DMS79 treated with DMSO at 0.1 percent for 48 hours (cell line): Measurements from ENCODE around the gene GMDS.

Source experiments
- DNase-seq: peaks from one replicate; lab custom pipeline; 2025; lab: John Stamatoyannopoulos, UW

GMDS gene

DNA sequence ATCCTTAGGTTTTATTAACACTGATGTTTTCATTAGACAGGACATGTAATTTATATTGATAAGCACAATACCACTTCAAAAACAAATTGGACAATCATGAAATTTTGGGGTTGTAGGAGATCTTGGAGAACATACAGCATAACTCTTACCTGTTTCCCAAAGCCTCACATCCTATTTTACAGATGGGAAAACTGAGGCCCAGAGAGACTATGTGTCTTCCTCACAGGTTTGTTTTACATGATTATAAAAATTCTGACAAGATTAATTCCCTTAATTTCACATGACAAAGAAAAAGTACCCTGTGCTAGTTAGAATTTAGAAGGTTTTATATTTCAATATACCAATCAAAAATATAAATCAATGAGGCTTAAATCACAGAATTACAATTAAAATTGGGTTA is 145.5 kb downstream of the GMDS start:
- no peak for DNase-seq

DNA sequence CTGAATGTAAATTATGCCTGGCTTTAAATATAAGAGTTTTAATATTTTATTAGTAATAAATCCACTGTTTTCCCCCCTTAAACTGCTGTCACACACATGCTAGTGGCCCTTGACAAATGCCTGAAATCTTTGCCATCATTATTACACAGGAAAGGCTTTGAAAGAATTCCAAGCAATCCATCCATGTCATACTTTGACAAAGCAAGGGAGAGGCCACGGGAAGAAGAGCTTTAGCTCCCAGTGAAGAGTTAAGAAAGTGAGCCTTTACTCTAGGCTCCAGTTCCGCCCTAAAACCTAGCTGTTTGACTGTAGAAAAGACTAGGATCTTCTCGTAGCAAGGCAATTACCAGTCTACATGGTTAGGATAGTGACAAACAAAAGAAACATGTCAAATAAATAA is 147.9 kb downstream of the GMDS start:
- no peak for DNase-seq

DNA sequence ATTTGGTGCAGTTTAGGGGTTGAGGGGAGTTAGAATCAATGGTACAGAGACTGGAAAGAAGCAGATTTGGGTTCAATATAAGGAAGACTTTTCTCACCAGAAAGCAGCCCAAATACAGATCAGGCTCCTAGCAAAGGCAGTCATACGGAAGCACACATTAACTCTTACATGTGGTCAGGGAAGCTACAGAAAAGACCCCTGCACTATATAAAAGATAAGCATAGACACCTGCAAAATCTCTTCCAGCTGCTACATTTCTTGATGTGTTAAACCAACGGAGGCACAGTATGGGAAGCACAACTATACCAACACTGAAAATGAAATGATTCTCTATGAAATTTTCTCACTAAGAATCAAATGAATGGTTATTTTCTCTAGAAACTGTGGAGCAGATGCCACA is 150.8 kb downstream of the GMDS start:
- DNase-seq: no peak

DNA sequence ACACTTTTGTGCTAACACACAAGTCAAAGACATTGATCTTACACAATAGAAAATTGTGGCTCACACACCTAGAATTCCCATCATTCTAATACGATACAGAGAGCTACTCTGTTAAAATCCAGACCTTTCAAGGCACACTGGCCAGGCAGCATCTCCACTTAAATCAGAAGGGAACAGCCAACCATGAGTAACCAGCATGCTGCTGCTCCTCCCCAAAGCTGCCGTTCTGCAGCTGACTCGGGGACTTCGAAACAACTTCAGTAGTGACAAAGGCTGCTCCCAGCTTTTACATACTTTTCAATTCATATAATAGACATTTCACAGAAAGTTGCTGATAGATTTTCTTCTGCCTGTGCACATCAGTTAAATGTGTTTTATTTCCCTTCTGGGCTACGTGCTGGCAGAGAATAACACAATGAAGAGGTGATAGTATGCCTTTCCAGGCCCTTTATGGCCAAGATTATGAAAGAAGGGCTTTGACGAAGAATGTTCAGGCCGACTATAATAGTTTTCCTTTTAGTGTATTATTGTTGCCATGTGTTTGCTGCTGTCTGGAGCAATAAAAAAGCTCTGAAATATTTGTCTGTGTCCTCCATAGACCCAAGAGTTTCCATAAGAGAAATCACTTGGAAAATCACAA is 159.0 kb downstream of the GMDS start:
- DNase-seq: no peak

DNA sequence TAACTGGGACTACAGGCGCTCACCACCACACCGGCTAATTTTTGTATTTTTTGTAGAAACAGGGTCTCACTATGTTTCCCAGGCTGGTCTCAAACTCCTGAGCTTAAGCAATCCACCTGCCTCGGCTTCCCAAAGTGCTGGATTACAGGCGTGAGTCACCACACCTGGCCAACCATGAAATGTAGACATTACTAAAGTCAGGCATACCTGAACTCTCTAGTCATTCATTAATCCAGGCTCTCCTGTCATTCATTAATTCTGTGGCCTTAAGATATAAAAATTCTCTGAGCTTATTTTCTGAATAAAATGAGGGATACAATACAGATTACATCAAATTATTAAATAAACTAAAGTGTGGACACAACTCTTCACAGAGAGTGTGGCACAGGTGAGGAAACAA is 159.7 kb downstream of the GMDS start:
- DNase-seq: no peak

DNA sequence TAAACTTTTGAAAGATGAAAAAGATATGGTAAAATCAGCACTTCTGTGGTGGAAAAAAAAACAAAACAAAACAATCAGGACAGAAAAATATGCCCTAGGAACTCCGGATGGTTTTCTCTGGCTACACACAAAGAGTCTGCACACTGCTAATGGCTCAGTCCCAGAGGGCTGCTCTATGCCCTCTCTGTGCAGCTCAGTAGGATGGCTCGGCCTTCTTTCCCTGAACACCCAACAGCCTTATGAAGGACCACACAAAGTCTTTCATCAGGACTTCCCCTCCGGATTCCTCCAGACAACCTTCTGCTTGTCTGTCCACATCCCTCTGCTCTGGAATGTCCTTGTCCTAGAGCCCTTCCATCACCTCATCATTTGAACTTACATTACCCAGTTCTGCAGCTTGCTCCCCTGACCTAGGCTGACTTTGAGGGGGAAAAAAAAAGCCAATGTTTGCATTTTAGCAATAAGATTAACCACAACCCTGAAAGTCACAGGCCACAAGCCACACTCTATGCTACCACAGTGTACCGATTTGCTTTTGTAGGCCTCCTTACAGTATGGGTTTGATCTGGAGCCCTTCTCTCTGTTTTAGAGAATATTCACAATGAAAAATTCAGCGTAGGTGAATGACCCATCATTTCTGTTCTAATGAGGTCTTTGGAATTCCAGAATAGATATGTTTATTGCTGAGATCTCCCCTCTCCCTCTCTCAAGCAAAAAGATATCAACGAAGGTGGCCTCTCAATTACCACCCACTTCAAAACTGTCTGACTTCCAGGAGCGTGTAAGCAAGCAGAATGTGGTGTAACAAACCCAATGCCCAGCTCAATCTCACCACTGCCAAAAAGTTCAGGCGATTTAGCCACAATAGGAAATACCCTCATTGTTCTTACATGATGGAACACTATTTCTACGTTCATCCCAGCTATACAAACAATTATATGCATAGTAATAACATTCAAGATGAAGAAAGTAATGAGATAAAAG is 164.0 kb downstream of the GMDS start:
- no peak for DNase-seq

DNA sequence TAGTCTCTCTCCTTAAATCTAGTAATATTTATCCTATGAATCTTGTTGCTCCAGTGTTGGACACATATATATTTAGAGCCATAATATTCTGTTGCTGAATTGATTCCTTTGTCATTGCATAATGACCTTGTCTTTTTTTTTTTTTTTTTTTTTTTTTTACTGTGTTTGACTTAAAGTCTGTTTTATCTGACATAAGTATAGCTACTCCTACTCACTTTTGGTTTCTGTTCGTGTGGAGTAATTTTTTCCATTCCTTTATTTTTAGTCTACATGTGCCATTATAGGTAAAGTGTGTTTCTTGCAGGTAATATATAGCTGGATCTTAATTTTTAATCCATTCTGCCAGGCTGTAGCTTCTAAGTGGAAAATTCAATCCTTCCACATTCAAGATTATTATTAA is 166.5 kb downstream of the GMDS start:
- no peak for DNase-seq

DNA sequence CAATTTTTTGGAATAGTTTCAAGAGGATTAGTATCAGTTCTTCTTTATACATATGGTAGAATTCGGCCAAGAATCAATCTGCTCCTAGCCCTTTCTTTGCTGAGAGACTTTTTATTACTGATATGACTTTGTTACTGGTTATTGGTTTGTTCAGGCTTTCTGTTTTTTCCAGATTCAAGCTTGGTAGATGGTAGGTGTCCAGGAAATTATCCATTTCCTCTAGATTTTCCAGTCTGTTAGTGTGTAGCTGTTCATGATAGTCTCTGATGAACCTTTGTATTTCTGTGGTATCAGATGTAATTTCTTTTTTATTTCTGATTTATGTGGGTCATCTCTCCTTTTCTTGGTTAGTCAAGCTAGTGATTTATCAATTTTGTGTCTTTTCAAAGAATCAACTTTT is 167.6 kb downstream of the GMDS start:
- no peak for DNase-seq

DNA sequence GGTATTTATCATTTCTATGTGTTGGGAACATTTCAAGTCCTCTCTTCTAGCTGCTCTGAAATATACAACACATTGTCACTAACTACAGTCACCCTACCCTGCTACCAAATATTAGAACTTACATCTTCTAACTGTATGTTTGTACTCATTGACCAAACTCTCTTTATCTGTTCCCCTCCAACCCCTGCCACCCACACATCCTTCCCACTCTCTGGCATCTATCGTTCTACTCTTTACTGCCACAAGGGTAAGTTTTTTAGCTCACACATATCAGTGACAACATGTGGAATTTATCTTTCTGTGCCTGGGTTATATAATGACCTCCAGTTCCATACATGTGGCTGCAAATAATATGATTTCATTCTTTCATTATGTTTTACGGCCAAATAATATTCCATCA is 171.9 kb downstream of the GMDS start:
- DNase-seq: no peak

DNA sequence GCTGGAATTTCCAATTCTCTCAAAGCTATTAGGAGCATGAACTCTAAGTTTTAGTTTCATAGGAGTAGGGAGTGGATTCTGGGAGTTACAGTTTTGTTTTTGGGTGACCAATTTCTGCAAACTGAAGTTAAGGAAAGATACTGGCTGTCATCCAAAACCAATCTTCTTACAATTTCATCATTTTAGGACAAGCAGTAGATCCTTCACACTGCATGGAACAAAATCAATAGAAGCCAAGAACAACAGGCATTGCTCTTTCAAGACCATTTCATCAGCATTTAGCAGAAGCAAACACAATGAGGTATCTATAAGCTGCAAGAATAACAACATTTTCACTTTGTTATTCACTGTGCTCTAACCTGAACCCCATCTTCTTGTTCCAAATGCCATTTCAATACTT is 173.0 kb downstream of the GMDS start:
- DNase-seq: no peak

DNA sequence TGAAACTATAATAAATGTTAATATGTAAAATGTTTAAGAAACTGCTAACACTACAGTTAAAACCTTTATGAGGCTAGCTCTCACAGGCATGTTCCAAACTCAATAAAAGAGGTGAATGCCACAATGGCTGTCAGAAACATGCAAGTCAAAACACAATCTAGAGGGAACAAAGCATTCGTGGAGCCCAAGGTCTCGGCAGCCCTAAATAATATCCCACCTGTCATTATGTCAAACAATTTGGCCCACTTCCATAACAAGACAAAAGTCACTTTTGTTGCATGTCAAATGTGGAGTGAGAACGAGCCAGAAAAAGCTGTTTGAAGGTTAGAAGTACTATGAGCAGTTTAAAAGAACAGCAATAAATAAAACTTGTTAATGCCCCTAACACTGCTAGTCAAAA is 181.9 kb downstream of the GMDS start:
- no peak for DNase-seq

DNA sequence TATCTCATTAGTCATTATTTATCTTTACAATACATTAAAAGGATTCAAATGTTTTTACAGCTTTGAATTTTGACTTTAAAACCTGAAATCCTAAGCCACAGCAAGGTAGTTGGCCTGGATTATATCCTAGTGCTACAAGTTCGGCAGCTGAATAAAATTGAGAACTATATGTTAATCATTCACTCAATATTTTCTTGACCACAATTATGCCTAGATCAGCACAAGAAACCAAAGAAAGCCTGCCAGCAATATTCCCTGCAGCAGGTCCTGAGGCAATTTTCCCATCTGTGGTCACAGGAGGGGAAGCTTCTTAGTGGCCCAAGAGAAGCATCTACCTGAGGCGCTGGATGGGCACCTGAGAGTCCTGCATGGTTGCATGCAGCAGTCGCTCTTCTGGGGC is 183.5 kb downstream of the GMDS start:
- no peak for DNase-seq

DNA sequence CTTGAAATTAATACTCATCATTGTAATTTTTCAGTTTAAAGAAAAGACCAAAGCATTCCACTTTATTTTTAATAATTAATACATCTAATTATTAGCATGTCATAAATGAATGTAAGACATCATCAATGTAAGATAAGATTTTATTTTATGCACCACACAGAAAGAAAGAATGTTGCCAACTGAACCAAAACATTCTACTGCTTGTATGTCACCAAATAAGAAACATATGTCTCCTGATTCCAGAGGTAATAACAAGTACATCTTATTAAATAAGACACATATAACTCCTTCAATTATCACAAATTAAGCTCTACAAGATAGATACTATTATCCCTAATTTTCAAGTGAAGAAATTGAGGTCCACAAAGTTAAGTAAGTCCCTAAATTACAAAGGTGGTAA is 189.5 kb downstream of the GMDS start:
- DNase-seq: no peak

DNA sequence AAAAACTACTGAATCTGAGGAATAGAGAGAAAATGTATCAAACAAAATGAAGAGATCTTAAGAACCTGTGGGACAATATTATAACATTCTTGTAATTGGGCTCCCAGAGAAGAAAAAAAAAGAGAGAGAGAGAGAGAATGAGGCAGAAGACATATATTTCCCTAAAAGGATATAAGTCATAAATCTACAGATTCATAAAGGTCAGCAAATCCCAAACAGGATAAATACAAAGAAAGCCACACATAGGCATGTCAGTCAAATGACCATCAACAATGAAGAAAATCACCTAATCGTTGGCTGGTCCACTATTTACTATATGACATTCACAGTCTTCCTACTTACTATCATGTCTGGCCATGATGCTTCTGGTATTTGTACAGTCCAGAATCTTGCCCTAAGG is 190.3 kb downstream of the GMDS start:
- DNase-seq: no peak

DNA sequence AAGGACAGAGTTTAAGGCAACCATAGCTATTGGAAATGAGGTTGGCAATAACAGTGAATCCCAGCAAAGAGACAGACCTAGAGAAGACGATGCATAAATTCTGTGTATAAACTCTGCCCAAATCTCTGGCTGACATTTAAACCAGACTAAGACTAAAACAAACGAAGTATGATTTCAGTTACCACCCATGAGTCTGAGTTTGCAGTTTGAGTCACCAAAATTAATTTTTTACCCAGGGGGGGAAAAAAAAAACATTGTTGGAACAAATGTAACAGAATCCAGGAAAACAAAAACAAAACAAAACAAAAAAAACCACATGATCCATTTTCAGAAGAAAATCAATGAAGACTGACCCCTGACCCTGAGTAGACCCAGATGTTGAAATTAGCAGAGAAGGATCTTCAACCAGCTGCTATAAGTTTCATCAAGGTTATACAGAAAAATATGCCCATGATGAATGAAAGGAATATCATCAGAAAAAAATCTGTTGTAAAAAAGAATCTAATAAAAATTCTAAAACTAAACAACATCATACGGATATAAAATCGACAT is 190.8 kb downstream of the GMDS start:
- DNase-seq: no peak

DNA sequence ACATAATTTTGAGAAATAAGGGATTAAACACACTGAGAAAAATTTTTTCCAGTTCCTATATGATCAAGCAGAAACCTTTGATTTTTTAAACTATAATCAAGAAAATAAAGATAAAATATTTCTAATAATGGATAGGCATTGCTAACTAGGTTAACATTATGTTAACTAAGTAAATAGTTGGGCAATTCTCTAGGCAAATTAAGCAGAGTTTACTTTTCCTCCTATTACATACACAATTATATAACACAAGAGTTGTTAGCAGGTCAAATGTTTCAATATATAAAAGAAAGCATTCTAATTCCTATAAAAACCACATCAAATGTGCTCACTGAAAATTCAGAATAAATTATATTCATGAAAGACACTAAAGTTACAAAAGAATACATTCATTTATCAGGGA is 191.7 kb downstream of the GMDS start:
- DNase-seq: no peak

DNA sequence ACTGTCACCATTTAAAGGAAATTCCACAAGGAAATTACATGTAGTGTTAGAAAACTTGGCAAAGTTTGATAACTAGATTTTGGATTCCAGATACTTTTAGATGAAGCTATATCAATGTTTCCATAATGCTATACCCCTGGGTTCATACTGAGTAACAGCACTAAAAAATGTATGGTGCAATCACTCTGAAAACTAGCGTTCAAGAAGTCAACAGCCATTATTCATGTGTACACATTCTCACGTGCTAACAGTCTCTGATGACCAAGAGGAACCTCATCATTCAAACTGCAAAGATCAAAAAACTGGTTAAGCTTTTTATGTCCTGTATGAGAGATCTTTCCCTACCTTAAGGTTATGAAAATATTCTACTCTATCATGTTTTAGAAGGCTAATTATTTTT is 197.6 kb downstream of the GMDS start:
- DNase-seq: no peak

DNA sequence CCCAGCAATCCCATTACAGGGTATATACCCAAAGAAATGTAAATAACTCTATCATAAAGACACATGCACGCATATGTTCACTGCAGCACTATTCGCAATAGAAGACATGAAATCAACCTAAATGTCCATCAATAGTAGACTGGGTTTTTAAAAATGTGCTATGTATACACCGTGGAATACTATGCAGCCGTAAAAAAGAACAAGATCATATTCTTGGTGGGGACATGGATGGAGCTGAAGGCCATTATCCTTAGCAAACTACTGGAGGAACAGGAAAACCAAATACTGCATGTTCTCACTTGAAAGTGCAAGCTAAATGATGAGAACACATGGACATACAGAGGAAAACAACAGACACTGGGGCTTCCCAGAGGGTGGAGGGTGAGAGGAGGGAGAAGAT is 201.2 kb downstream of the GMDS start:
- DNase-seq: no peak

DNA sequence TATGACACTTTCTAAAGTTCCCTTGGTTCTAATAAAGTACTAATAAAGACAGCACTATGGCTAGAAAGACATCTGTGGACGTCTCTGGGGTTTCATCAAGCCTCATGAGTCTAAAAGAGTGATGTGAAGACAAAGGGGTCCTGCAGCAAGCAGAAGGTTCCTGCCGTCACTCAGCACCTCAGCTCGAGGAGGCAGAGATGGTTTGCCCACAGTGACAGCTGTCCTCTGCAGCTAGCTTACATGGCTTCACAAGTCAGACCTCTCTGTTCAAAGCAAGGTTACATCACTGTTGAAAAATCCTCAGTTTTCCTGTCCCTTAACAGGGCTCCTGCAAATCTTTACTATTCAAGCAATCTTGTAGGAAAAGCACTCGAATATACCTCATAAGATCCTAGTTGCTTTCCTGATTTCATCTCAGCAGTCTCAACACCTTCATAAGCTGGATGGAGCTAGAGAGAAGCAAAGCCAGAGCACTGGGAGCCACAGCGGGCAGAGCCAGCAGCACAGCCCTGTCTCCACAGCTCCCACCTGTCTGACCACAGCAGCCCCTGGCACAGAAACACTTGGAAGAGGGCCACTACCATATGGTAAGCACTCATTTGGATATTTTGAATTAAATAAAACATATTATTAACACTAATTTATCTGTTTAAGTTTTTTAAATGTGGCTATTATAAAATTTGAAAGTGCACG is 202.3 kb downstream of the GMDS start:
- DNase-seq: no peak

DNA sequence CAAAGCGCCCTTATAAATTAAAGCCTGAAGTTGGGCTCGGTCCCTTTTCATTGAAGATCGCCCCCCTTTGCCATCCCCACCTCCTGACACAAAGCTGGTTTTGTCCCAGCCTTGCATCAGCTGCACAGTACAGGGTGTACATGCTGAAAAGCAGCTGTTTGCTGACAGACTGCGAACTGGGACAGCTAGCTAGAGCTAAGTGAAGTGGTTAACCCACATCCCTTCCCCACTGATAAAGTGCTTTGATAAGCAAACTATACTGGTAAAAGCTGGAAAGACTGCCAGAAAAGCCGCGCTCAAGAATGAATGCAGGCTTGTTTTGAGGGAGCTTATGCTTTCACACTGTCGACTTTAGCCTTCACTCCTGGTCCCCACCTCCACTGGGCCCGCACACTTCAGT is 207.3 kb downstream of the GMDS start:
- DNase-seq: no peak

DNA sequence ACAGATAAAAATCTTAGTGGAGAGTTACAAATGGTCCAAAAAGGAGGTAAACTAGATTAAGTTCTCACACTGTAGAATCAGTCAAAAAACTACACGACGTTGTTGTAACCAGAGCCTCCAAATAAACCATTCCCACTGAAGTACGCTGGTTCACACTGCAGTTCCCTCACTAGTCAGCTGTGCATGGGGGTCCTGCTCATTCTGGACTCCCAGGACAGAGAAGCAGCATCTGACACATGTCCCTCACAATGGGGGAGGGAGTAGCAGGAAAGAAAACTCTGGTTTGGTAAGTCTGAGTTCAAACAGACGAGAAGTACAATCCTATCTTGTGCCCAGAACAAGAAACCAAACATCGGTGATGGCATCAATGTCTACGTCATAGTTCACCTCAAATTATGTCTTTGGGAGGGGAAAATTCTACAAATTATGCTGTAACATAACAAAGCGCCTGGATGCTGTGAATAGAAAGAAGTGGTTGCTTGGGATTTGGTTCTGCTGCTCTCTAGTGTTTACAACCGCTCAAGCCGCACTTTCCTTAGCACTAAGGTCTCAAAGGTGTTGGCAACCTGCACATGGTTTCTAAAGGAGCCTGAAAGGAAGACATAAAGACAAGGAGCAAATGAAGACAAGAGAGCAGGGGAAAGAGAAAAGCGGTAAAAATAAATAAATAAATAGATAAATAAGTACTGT is 208.0 kb downstream of the GMDS start:
- DNase-seq: no peak

DNA sequence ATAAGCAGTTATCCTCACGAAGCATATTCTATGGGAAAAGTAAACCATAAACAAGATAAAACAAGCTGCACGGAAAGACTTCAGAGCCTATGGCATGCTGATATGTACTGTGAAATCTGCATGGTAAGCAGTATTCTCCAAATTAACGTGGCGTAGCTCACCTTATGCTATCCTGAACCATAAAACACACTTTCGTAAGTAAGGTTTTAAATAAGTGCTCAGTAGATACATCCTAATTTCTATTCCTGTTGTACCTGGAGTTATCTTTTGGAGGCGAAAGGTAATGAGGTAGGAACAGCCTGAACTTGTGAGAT is 208.7 kb downstream of the GMDS start:
- DNase-seq: no peak
